ENCODE results near the gene CACFD1.
A peak's percentile ranks its signal among the peaks of the same experiment; 100 is the strongest.

Gene CACFD1

DNA sequence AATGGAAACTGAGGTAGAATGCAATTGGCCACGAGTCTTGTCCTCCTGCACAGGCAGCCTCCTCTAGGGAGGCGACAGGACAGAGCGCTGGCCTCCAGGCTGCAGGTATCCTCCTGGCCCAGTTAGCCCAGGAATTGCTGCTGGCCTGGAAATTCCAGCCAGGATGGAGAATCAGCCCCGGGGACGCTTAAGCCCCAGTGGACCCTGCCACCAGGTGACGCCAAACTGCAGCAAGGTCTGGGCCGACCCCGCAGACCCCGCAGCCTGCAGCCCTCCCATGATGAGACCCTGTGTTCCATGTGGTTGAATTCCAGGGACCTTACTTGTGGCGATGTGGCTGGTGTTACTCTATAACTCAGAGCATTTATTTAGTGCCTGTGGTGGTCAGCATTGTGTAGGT lies 7.3 kb downstream of the CACFD1 start:
- no peak for DNase-seq

DNA sequence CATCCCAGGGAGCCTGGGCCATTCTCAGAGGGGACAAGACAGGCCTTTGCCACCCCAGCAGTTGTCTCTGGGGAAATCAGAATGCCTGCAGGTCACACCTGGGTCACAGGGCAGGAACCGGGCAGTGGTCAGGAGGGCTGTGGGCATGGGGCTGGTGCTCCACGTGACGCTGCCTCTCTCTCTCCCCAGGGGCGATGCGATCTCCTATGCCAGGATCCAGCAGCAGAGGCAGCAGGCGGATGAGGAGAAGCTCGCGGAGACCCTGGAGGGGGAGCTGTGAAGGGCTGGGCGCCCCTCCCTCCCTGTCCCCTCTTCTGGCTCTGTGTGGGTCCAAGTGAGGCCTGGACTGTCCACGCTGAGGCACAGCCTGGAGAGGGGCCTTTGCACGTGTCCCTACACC lies 8.6 kb downstream of the CACFD1 start:
- no peak for DNase-seq

DNA sequence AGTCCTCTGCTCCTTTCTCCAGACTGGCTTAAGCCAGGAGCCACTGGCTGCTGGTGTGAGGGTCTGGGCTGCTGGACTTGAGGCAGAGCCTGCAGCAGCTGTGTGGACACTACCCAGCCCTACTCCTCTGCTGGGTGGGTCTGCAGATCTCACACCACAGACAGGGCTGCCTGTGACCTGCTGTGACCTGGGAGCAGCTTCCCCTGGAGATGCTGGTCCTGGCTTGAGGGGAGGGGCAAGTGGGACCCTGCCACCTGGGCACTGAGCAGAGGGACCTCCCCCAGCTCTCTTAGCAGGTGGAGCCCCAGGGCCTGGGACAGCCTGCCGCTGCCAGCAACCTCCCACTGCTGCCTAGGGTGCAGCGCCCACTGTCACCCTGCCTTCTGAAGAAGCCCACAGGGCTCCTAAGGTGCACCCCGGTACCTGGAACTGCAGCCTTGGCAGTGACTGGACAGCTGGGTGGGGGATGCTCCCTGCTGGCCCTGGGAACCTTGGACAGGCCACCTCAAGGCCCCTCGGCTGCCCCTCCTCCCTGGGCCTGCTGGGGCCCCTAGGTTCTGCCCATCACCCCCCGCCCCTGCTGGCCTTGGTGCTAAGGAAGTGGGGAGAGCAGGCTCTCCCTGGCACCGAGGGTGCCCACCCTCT lies 9.1 kb downstream of the CACFD1 start:
- DNase-seq = no peak

DNA sequence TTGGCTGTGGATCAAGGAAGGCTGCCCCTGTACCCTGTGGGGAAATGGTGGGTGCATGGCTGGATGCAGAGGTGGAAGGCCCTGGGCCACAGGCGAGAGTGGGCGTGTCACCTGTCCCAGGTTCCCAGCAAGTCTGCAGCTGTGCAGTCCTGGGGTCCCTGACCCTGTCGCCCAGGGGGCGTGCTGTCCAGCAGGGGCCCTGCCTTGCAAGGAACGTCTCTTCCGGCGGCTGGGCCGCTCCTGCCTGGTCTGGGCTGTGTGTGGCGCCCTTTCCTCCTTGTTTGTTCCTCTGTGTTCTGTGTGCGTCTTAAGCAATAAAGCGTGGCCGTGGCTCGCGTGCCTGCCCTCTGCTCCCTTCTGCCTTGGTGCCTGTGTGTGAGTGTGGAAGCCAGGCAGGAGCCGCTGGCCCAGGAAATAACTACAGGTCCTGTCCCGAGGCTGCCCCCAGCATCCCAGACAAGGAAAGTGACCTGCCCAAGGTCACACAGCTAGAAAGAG lies 10.7 kb downstream of the CACFD1 start:
- no peak for DNase-seq

DNA sequence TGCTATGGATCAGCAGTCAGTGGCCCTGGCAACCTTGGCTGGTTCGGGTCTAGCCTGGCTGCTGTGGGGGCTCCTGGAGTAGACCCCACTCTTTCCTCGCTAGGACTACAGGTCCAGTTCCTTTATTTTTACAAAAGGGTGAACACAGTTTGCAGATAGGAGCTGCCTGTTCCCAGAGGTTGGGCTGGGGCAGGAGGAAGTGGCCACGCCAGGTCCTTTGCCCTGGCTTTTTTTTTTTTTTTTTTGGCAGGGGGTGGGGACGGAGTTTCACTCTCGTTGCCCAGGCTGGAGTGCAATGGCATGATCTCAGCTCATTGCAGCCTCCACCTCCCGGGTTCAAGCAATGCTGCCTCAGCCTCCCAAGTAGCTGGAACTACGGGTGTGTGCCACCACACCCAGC lies 11.2 kb downstream of the CACFD1 start:
- DNase-seq = no peak

DNA sequence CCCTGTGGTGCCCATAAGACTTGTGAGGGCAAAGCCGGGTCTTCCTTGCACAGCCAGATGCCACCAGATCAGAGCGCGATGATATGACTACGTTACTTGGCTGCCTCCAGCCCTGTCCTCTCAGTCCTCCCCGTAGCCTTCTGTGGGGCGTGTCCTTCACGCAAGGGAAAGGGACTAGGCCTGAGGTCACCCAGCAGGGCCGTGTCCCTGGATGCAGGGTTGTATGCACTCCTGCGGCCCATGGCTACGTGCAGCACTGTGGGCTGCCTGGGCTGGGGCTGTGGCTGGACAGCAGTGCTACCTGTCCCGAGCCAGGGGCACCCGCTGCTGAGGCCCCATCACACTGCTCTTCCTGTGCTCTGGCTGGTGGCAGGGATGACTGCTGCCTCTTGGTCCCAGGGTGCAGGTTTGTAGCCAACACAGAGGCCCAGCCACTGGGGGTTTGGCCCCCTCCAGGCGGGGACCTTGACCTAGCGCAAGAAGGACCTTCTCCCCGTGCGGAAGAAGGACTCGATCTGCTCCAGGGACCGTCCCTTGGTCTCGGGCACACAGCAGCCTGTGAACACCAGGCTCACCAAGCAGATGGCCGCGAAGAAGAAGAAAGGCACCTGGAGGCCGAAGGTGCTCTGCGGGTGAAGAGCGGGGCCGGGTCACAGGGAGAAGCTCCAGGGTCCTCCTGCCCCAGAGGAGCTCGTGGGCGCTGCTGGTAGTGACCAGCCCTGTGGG lies 11.9 kb downstream of the CACFD1 start:
- no peak for DNase-seq

DNA sequence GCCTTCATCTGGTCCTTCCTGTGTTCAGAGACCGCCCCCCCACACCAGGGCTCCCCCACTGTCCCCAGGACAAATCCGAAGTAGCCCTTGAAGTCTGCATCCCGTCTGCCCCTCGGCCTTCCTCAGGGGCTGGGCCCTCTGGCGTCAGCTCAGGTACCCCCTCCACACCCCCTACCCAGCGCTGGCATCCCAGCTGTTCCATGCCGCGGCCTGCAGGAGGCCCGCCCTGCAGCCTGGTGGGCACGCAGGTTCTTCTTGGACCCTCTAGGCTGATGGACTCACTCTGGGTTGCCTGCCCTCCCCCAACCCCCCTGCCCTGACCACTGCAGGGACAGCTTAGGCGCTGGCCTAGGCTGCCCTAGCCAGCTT lies 12.5 kb downstream of the CACFD1 start:
- DNase-seq = no peak

DNA sequence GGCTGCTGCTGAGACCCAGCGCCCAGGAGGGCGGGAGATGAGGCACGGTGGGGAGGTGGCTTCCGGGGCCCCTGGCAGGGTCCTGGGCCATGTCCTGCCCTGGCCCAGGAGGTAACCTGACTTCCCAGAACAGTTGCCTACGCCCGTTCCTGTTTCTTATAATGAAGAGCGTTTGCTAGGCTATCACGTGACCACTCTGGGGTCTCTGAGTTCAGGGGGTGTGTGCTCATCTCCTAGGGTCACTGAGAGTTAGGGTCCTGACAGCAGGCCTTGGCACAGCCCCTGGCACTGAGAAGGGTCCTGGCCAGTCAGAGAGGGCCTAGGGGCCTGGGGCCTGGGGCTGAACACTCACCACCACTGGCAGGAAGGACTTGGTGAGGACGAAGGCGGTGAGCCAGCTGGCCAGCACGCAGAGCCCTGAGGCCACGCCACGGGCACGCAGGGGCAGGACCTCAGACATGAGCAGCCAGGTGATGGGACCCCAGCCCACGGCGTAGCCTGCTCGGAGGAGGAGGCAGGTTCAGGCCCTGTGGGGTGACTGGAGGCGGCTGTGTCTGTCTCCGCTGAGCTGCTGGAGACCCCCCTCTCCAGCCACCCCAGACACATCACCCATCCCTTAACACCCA lies 13.1 kb downstream of the CACFD1 start:
- no peak for DNase-seq

DNA sequence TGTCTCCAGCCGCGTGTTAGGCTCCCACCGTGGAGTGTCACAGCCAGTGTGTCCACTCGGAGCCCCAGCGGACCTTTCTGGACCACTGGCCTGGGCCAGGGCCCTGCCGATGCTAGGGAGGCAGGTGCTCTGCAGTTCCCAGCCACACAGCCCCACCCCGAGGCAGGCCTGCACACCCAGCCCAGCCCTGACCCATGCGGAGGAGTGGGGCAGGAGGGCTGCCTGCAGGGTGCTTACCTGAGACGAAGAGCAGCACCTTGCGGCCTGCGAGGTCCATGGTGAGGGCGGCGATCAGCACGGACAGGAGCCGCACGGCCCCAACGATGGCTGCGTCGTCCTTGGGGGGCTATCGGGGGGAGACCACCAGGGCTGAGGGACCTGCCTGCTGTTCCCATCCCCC lies 14.0 kb downstream of the CACFD1 start:
- DNase-seq = no peak

DNA sequence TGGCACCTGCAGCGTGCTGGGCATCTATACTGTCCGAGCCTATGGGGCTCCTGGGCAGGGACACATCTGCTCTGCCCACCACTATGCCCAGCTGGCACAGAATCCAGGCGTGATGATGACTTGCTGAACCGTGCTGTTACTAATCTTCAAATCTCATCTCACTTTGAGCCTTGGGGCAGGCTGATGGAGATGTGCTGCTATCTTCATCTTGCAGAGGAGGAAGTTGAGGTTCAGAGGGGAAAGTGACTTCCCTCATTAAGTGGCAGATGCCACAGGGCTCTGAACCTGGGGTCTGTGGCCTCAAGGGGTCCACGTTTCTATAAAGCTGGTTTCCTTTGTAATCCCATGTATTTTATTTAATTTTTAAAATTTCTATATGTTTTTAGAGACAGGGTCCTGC lies 14.4 kb downstream of the CACFD1 start:
- DNase-seq = no peak

DNA sequence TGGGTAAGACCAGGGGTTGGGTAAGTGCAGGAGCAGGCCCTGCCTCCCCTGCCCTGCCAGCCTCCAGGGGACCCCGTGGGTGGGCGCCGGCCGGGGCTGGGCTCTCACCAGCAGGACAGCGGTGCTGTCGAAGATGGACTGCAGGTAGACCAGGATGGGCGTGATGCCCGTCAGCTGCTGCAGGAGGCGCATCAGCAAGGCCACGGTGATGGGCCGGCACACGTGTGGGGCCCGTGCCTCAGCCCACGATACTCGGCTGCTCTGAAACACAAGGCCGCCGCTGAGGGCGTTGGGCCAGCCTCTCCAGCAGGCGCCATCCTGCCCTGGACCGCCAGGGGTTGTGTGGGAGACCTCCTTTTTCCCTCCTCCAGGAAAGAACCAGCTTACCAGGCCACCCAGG lies 15.1 kb downstream of the CACFD1 start:
- no peak for DNase-seq

DNA sequence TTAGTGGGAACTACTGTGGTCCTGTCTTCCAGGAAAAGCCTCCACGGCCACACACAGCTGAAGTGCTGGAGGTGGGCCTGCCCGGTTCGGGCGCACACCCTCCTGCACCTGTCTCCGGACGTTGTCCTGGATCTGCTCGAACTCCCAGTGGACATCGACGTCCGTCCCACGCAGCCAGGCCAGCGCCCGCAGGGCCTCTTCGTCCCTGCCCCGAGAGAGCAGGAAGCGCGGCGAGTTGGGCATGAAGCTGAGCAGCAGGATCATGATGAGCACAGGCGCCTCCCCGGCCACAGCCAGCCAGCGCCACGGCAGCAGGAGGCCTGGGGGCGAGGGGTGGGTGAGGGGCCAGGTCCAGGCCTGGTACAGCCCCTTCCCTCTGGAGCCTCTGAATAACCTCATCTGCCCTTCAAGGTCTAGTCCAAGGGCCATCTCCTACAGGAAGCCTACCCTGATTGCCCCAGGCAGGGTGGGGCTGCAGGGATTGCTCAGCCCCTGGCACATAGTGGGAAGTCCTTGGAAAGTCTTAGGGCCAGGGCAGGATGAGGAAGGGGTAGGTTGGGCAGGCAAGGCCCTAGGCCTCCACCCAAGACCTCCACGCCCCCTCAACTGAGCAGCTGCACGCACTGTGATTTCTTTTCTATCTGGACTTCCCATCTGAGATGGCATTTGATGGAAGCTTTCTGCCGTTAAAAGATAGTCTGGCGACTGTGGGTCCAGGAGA lies 15.7 kb downstream of the CACFD1 start:
- DNase-seq = no peak

DNA sequence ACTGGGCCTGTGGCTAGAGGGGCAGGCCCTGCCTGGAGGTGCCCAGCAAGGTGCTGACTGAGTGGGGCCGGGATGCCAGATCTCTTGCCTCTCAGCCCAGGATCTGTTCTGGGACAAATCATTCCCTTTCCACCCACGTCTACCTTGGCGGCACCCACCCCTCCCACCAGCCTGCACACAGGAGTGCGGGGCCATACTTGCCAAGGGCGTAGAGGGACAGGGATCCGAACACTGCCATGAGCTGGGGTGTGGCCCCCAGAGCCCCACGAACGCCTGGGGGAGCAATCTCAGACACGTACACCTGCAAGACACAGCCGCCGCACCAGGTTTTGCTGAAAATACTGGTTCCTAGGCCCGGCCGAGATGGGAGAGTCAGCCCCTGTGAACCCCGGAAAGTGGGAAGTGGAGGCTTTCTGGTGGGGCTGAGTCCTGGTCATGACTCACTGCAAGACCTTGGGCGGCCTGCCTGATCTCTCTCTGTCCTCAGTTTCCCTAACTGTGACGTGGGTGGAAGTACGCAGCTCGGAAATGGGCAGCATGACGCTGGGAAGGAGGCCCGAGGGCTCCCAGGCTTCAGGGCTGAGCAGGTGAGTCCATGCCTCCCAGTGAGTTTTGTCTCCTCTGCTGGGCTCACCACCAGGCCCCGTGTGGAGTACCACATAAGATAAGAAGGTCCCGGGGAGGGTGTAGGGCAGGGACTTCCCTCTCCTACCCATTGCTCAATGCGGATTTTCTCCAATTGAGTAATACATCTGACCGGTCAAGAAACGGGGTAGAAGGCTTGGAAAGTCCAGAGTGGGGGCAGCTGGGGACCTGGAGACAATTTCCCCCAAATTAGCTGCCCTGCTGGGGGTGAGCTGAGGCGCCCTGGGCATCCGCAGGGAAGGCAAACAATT lies 16.5 kb downstream of the CACFD1 start:
- DNase-seq = no peak

DNA sequence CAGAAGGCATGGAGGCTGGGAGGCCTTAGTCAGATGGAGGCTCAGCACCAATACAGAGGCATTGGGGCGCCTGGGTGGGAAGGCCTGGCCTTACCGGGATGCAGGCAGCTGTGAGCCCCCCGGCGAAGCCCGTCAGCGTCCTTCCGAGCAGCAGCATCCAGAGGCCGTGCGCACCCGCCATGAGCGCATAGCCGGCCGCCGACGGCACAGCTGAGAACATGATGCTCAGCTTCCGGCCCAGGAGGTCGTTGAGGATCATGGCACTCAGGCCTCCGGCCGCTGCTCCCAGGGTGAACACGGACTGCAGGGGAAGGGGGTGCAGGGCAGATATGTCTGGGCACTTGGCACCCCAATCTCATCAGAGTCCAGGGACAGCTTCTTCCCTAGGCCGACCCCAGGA lies 17.2 kb downstream of the CACFD1 start:
- no peak for DNase-seq

DNA sequence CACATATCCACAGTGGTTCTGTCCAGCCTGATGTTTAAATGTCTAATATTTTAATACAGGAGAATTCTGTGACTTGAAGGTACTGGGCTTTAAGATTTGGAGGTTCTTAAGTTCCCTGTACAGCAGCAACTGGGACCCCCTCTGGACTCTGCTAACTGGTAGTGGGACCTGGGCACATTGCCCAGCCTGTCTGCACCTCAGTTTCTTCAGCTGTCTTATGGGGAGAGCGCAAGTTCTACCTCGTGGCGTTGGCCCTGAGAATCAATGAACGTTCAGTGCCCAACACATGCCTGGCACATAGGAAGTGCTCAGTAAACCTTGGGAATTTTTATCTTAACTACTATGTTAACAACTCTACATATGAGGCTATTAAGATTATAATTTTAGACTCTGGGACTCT lies 17.7 kb downstream of the CACFD1 start:
- no peak for DNase-seq

DNA sequence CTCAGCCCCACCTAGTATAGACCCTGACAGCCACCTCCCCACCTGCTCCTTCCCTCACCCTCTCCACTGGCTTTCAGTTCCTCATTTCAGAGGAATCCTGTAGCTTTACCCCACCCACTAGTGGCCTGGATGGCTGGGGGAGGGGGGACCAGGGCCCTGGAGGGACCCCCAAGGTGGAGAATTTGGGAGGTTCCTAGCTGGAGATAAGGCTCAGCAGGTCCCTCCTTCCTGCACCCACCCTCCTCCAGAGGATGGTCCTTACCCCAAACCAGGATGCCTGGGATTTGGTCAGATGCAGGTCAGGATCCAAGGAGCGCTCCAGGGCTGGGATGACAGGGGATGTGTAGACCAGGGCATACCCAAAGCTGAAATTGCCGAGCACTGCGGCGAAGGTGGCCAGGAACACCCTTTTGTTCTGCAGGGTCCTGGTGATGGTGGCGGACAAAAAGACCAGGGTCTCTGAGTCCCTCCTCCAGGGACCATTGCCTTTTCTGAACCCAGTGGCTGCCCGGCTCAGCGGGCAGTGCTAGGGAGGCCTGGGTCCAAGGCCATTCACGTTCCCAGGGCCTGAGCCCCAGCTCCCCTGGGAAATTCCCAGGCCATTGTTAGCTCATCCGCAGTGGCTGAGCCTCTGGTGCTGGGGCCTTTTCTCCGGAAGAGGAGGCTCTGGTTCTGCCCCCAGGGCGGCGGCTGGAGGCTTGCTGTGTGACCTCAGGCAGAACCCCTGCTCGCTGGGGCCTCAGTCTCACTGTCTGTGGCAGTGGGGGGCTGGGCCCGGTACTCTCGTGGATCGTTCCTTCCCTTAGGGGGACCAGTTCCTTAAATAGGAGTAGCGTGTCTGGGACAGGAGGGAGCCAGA lies 18.4 kb downstream of the CACFD1 start:
- peak; percentile 25 for DNase-seq

DNA sequence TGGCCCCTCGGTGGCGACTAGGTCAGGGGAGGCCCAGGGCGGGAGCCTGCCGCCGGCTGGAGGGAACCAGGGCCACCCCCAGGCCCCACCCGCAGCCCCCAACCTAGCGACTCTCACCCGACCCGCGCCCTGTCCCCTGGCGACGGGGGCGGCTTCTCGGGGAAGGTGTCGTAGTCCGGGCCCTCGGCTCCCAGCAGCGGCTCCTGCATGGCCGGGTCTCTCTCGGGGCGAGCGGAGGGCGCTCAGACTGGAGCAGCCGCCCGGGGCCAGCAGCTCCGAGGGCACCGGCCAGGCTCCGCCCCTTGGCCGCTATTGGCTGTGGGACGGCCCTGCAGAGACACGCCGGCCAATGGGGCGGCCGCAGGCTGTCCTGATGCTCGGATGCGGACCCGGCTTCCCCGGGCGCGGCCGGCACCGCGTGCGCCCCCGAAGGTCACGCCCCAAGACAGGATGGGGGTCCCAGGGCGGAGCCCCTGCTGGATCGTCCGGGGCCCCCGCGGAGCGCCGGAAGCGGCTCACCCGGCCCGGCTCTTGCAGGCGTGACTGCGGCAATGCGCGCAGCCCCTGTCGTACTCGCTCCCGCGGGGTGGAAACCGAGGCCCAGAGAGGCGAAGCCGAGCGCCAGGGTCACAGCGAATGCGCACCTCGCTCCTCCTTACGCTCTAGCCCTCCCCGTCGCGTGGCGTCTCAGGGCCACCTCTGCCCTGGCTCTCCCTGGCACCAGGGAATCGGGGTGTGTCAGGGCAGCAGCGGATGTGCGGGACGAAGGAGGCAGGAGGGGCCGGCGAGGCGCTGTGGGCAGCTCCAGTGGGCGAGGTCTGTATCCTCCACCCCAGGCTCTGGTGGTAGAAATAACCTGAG lies 19.3 kb downstream of the CACFD1 start, which contains the start of gene SLC2A6:
SLC2A6 (minus strand) TSS at position 249 of the 861 bp plus-strand sequence; CDS start at position 209, 40 bp downstream.
- DNase-seq = peak; percentile 87

DNA sequence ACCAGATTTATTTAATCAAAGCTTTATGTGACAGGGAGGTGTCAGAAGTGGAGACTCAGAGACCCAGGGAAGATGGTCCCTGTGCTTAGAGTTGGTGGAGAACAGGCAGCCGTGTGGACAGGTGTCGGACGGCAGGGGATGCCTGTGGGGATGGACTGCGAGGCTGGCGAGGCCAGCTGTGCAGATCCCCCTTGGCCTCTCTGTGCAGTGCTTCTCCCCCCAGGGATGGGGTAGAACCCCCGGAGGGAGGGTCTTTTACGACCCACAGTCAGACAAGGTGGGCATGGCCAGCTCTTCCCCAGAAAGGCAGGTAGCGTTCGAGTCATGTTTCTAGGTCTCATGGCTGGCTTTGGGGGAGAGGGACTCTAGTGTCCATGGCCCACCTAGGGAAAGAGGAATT lies 23.8 kb downstream of the CACFD1 start:
- no peak for DNase-seq

DNA sequence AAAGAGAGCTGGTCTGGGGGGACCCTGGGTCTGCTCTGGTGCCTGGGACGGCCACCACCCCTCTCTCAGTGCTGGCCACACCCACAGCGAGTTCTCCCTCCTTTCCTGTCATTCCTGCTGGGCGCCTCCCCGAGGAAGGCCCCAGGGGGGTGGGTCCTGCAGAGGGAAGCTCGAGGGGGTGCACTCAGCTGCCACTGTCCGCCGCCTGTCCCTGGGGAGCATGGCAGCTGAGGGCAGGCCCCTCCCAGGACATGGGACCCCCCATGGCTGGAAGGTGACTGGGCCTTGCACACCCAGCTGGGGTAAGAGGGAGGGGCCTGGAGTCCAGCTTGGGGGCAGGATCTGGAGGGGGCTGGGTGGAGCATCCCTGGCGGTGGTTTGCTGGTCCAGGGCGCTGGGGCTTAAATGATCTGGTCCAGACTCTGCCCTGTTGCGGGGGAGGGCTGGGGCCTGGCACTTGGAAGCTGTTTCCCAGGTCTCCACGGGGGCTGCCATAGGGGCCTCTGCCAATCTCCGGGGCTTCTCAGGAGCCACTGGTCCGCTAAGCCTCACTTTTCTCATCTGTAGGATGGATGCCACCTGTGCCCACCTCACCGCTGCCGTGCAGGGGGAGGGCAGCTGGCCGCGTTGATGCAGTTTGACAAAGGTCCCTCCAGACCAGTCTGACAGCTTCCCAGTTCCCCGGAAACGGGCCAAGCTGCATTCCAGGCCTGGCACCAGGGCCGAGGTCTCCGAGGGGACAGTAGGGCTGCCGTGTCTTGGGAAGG lies 25.1 kb downstream of the CACFD1 start:
- no peak for DNase-seq

Data from CD4-positive, alpha-beta T cell treated with Interleukin-17A for 4 hours (primary cell).